PFSK-1 (cell line): ENCODE measurements around the gene ENPP6.

ENCODE experiments used
- FOXP2 ChIP-seq: optimal IDR thresholded peaks from 2 replicates; pipeline ENCODE3; 2011; ENCODE audit warnings: borderline replicate concordance, control low read depth, inconsistent platforms; ENCODE audit not compliant: insufficient read depth; ENCODE audit errors: extremely low read length, extremely low read depth
- POLR2AphosphoS5 ChIP-seq: IDR thresholded peaks from 2 replicates; pipeline ENCODE4 v1.6.1; 2012; ENCODE audit warnings: low read depth, mild to moderate bottlenecking, control low read depth, low read length, moderate library complexity
- SIN3A ChIP-seq: IDR thresholded peaks from 2 replicates; pipeline ENCODE4 v1.6.1; 2012; ENCODE audit warnings: mild to moderate bottlenecking, low read length, moderate library complexity, borderline replicate concordance; ENCODE audit not compliant: insufficient read depth
- TAF1 ChIP-seq: IDR thresholded peaks from 2 replicates; pipeline ENCODE4 v1.6.1; 2012; ENCODE audit warnings: low read length, control low read depth, borderline replicate concordance; ENCODE audit not compliant: insufficient read depth
- TF ChIP-seq, protein P1 (sequence below), 2 experiments: IDR thresholded peaks; 2 replicates each; pipeline versions ENCODE4 v1.6.1 to v1.8.0; 2011 to 2012; ENCODE audit warnings: low read depth in 2 of 2, low read length in 2 of 2, control low read depth in 1 of 2, inconsistent platforms in 1 of 2, mild to moderate bottlenecking in 1 of 2, moderate library complexity in 1 of 2; ENCODE audit not compliant: insufficient read depth in 1 of 2

DNA sequence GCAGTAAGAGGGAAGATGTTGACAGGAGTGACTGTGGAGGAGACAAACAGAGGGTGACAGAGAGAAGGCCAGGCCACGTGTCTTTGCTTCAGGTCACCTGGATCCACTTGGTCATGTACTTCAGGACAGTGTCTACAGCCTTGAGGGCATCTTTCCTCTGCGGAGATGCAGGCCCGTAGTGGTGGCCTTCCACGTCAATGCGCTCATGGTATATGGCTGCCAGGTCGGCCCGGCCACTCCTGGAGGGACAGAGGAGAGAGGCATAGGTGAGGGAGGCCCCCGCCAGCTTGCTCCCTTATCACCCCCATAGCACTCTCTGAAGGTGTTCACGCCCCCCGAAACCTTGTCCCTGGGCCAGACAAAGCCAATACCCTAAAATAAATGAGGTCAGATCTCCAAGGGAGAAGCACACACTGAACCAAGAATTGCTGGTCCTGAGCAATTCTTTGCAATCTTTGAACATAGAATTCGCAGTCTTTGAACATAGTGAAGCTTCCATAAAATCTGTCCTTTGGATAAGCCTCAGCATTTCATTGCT, 99.9 kb downstream of the ENPP6 start:
- no peak for TF ChIP-seq SIN3A
- TF ChIP-seq TAF1 = no peak
- no peak for TF ChIP-seq POLR2AphosphoS5
- TF ChIP-seq FOXP2 = no peak
- TF ChIP-seq, protein P1, sequence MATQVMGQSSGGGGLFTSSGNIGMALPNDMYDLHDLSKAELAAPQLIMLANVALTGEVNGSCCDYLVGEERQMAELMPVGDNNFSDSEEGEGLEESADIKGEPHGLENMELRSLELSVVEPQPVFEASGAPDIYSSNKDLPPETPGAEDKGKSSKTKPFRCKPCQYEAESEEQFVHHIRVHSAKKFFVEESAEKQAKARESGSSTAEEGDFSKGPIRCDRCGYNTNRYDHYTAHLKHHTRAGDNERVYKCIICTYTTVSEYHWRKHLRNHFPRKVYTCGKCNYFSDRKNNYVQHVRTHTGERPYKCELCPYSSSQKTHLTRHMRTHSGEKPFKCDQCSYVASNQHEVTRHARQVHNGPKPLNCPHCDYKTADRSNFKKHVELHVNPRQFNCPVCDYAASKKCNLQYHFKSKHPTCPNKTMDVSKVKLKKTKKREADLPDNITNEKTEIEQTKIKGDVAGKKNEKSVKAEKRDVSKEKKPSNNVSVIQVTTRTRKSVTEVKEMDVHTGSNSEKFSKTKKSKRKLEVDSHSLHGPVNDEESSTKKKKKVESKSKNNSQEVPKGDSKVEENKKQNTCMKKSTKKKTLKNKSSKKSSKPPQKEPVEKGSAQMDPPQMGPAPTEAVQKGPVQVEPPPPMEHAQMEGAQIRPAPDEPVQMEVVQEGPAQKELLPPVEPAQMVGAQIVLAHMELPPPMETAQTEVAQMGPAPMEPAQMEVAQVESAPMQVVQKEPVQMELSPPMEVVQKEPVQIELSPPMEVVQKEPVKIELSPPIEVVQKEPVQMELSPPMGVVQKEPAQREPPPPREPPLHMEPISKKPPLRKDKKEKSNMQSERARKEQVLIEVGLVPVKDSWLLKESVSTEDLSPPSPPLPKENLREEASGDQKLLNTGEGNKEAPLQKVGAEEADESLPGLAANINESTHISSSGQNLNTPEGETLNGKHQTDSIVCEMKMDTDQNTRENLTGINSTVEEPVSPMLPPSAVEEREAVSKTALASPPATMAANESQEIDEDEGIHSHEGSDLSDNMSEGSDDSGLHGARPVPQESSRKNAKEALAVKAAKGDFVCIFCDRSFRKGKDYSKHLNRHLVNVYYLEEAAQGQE (IDR thresholded peaks at IDR 0.05; ENCODE audit: insufficient read depth in 1 of 2, low read depth in 2 of 2, low read length in 2 of 2) = no peak
